ENCODE measurements around the gene NGB.

GRCh38 chr14:77256694-77257093 is 14.3 kb downstream of the NGB start:
- no peak for TF ChIP-seq POLR2AphosphoS5 (IDR thresholded peaks at IDR 0.05; ENCODE audit: low read depth, low read length)
- TF ChIP-seq POLR2A (IDR thresholded peaks at IDR 0.05; ENCODE audit: low read depth, low read length), result no peak

Measured in GM12892 (cell line).